WTC11 (cell line): ENCODE measurements around the gene SEMA5B.

ENCODE experiments used
- ESRRA ChIP-seq: sonication (generic); formaldehyde crosslinking; IDR thresholded peaks from 2 replicates; pipeline ENCODE4 v1.8.1; 2022; ENCODE audit warnings: mild to moderate bottlenecking, missing genetic modification reagents, borderline replicate concordance
- GABPB1 ChIP-seq: sonication (generic); formaldehyde crosslinking; IDR thresholded peaks from 2 replicates; pipeline ENCODE4 v1.8.1; 2023; ENCODE audit warnings: mild to moderate bottlenecking, missing genetic modification reagents
- SP1 ChIP-seq: sonication (generic); formaldehyde crosslinking; conservative IDR thresholded peaks from 2 replicates; pipeline ENCODE4 v1.8.1; 2022; ENCODE audit warnings: missing genetic modification reagents
- ZNF416 ChIP-seq: fragments of 250-450 bp; sonication (Bioruptor Pico); IDR thresholded peaks from 2 replicates; pipeline ENCODE4 v1.9.0; 2021; ENCODE audit warnings: mild to moderate bottlenecking, inconsistent platforms
- TF ChIP-seq, protein P1 (sequence below): fragments of 200-600 bp; IDR thresholded peaks from 2 replicates; pipeline ENCODE4 v1.8.0; 2022; ENCODE audit warnings: antibody characterized with exemption
- TF ChIP-seq, protein P2 (sequence below): sonication (generic); formaldehyde crosslinking; conservative IDR thresholded peaks from 2 replicates; pipeline ENCODE4 v1.8.1; 2022; ENCODE audit warnings: mild to moderate bottlenecking, missing genetic modification reagents
- TF ChIP-seq, protein P3 (sequence below): sonication (generic); formaldehyde crosslinking; IDR thresholded peaks from 2 replicates; pipeline ENCODE4 v1.8.0; 2022; ENCODE audit warnings: mild to moderate bottlenecking, missing genetic modification reagents
- TF ChIP-seq, protein P4 (sequence below): fragments of 250-450 bp; sonication (Bioruptor Pico); IDR thresholded peaks from 2 replicates; pipeline ENCODE4 v1.9.0; 2021; ENCODE audit warnings: mild to moderate bottlenecking
- TF ChIP-seq, protein P5 (sequence below): sonication (generic); formaldehyde crosslinking; IDR thresholded peaks from 2 replicates; pipeline ENCODE4 v1.8.1; 2022; ENCODE audit warnings: low read depth, mild to moderate bottlenecking, moderate library complexity, missing genetic modification reagents, borderline replicate concordance
- TF ChIP-seq, protein P6 (sequence below): fragments of 250-450 bp; sonication (Bioruptor Pico); IDR thresholded peaks from 2 replicates; pipeline ENCODE4 v1.9.0; 2021; ENCODE audit warnings: mild to moderate bottlenecking, borderline replicate concordance

DNA sequence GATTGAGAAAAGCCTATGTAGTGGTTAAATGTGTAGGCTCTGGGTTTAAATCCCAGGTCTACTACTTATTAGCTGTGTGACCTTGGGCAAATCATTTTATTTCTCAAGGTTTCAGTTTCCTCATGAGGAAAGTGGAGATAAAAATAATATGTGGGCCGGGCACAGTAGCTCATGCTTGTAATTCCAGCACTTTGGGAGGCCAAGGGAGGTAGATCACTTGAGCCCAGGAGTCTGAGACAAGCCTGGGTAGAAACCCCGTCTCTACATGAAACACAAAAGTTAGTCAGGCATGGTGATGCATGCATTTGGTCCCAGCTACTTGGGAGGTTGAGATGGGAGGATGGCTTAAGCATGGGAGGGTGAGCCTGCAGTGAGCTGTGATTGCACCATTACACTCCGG, 8.4 kb downstream of the SEMA5B start:
- TF ChIP-seq SP1 (CRISPR knock-in tag) (no peak), ZNF416 (CRISPR knock-in tag) (no peak), GABPB1 (CRISPR knock-in tag) (no peak), ESRRA (CRISPR knock-in tag) (no peak)
- TF ChIP-seq, protein P1, sequence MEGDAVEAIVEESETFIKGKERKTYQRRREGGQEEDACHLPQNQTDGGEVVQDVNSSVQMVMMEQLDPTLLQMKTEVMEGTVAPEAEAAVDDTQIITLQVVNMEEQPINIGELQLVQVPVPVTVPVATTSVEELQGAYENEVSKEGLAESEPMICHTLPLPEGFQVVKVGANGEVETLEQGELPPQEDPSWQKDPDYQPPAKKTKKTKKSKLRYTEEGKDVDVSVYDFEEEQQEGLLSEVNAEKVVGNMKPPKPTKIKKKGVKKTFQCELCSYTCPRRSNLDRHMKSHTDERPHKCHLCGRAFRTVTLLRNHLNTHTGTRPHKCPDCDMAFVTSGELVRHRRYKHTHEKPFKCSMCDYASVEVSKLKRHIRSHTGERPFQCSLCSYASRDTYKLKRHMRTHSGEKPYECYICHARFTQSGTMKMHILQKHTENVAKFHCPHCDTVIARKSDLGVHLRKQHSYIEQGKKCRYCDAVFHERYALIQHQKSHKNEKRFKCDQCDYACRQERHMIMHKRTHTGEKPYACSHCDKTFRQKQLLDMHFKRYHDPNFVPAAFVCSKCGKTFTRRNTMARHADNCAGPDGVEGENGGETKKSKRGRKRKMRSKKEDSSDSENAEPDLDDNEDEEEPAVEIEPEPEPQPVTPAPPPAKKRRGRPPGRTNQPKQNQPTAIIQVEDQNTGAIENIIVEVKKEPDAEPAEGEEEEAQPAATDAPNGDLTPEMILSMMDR: no peak
- TF ChIP-seq, protein P2, sequence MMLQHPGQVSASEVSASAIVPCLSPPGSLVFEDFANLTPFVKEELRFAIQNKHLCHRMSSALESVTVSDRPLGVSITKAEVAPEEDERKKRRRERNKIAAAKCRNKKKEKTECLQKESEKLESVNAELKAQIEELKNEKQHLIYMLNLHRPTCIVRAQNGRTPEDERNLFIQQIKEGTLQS (CRISPR knock-in tag): no peak
- TF ChIP-seq, protein P3, sequence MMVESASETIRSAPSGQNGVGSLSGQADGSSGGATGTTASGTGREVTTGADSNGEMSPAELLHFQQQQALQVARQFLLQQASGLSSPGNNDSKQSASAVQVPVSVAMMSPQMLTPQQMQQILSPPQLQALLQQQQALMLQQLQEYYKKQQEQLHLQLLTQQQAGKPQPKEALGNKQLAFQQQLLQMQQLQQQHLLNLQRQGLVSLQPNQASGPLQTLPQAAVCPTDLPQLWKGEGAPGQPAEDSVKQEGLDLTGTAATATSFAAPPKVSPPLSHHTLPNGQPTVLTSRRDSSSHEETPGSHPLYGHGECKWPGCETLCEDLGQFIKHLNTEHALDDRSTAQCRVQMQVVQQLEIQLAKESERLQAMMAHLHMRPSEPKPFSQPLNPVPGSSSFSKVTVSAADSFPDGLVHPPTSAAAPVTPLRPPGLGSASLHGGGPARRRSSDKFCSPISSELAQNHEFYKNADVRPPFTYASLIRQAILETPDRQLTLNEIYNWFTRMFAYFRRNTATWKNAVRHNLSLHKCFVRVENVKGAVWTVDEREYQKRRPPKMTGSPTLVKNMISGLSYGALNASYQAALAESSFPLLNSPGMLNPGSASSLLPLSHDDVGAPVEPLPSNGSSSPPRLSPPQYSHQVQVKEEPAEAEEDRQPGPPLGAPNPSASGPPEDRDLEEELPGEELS (CRISPR knock-in tag): no peak
- TF ChIP-seq, protein P4, sequence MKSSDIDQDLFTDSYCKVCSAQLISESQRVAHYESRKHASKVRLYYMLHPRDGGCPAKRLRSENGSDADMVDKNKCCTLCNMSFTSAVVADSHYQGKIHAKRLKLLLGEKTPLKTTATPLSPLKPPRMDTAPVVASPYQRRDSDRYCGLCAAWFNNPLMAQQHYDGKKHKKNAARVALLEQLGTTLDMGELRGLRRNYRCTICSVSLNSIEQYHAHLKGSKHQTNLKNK (CRISPR knock-in tag): no peak
- TF ChIP-seq, protein P5, sequence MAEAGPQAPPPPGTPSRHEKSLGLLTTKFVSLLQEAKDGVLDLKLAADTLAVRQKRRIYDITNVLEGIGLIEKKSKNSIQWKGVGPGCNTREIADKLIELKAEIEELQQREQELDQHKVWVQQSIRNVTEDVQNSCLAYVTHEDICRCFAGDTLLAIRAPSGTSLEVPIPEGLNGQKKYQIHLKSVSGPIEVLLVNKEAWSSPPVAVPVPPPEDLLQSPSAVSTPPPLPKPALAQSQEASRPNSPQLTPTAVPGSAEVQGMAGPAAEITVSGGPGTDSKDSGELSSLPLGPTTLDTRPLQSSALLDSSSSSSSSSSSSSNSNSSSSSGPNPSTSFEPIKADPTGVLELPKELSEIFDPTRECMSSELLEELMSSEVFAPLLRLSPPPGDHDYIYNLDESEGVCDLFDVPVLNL (CRISPR knock-in tag): no peak
- TF ChIP-seq, protein P6, sequence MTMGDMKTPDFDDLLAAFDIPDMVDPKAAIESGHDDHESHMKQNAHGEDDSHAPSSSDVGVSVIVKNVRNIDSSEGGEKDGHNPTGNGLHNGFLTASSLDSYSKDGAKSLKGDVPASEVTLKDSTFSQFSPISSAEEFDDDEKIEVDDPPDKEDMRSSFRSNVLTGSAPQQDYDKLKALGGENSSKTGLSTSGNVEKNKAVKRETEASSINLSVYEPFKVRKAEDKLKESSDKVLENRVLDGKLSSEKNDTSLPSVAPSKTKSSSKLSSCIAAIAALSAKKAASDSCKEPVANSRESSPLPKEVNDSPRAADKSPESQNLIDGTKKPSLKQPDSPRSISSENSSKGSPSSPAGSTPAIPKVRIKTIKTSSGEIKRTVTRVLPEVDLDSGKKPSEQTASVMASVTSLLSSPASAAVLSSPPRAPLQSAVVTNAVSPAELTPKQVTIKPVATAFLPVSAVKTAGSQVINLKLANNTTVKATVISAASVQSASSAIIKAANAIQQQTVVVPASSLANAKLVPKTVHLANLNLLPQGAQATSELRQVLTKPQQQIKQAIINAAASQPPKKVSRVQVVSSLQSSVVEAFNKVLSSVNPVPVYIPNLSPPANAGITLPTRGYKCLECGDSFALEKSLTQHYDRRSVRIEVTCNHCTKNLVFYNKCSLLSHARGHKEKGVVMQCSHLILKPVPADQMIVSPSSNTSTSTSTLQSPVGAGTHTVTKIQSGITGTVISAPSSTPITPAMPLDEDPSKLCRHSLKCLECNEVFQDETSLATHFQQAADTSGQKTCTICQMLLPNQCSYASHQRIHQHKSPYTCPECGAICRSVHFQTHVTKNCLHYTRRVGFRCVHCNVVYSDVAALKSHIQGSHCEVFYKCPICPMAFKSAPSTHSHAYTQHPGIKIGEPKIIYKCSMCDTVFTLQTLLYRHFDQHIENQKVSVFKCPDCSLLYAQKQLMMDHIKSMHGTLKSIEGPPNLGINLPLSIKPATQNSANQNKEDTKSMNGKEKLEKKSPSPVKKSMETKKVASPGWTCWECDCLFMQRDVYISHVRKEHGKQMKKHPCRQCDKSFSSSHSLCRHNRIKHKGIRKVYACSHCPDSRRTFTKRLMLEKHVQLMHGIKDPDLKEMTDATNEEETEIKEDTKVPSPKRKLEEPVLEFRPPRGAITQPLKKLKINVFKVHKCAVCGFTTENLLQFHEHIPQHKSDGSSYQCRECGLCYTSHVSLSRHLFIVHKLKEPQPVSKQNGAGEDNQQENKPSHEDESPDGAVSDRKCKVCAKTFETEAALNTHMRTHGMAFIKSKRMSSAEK (CRISPR knock-in tag): no peak
